K562 (cell line): ENCODE data around the gene ENTPD5. TPM values are rescaled to one million over a fixed set of nuclear protein-coding genes. Genes with fewer than 3 reads are reported as not detected.
A peak's percentile ranks its signal among the peaks of the same experiment; 100 is the strongest.

Experiments
- BRD4 ChIP-seq: fragments of 200-600 bp; sonication (generic); IDR thresholded peaks from 2 replicates; pipeline ENCODE4 v1.6.1; 2017; ENCODE audit warnings: inconsistent platforms
- DIDO1 ChIP-seq: fragments of 450-650 bp; IDR thresholded peaks from 2 replicates; pipeline ENCODE4 v1.6.1; 2016; ENCODE audit warnings: low read depth, missing biosample characterization, missing genetic modification characterization
- HMGN3 ChIP-seq: IDR thresholded peaks from 2 replicates; pipeline ENCODE4 v1.6.1; 2011; ENCODE audit warnings: borderline replicate concordance, low read depth, mild to moderate bottlenecking, mixed read lengths, low read length; ENCODE audit not compliant: insufficient read length; ENCODE audit errors: extremely low read depth
- JUN ChIP-seq, 2 experiments: sonication (generic) in 1 of 2; formaldehyde crosslinking in 1 of 2; IDR thresholded peaks; 2 replicates each; pipeline versions ENCODE4 v1.6.1 to v1.8.0; 2012 to 2022; ENCODE audit warnings: borderline replicate concordance in 2 of 2, mild to moderate bottlenecking in 2 of 2, improper control_type of control experiment in 1 of 2, low read depth in 1 of 2, low read length in 1 of 2, missing genetic modification reagents in 1 of 2
- MAFK ChIP-seq: IDR thresholded peaks from 2 replicates; pipeline ENCODE4 v1.6.1; 2011; ENCODE audit warnings: low read length, improper control_type of control experiment
- NFE2 ChIP-seq: IDR thresholded peaks from 2 replicates; pipeline ENCODE4 v1.6.1; 2014; ENCODE audit warnings: antibody characterized with exemption, low read depth
- SMARCA5 ChIP-seq: fragments of 450-650 bp; IDR thresholded peaks from 2 replicates; pipeline ENCODE4 v1.6.1; 2016
- SMARCC2 ChIP-seq: fragments of 450-650 bp; IDR thresholded peaks from 2 replicates; pipeline ENCODE4 v1.6.1; 2017; ENCODE audit warnings: antibody characterized with exemption, moderate library complexity, mild to moderate bottlenecking, low read depth
- TOE1 ChIP-seq, 2 experiments: fragments of 450-650 bp in 1 of 2; sonication (generic) in 1 of 2; formaldehyde crosslinking in 1 of 2; IDR thresholded peaks; 2 replicates each; pipeline versions ENCODE4 v1.7.1 to v1.8.0; 2016 to 2022; ENCODE audit warnings: borderline replicate concordance in 2 of 2, mild to moderate bottlenecking in 2 of 2, antibody characterized with exemption in 1 of 2, inconsistent platforms in 1 of 2, low read depth in 1 of 2, missing genetic modification reagents in 1 of 2, moderate library complexity in 1 of 2
- ZNF124 ChIP-seq: sonication (generic); formaldehyde crosslinking; IDR thresholded peaks from 2 replicates; pipeline ENCODE4 v1.8.1; 2022; ENCODE audit warnings: missing genetic modification reagents
- ZNF217 ChIP-seq: sonication (generic); formaldehyde crosslinking; IDR thresholded peaks from 2 replicates; pipeline ENCODE4 v1.8.0; 2022; ENCODE audit warnings: mild to moderate bottlenecking, missing genetic modification reagents
- polyA plus RNA-seq, 8 experiments: library from polyadenylated mRNA; depleted of rRNA in 4 of 8; stranded (reverse) in 5 of 8; unstranded in 3 of 8; fragments of >200 nt; fragmentation: Nextera tagmentation in 2 of 8; fragmentation: Illumina TruSeq in 1 of 8; extraction: Ambion mirVana in 2 of 8; extraction: Trizol in 1 of 8; gene quantifications; 2 replicates each; pipeline versions ENCODE4 v1.2.1 to v1.2.3, GENCODE V29; 2011 to 2014; ENCODE audit warnings: inconsistent platforms in 1 of 8, missing spikeins in 1 of 8
- total RNA-seq, 7 experiments: library from RNA; depleted of rRNA in 6 of 7; stranded (reverse); fragments of >200 nt in 6 of 7; fragmentation: Illumina TruSeq in 2 of 7; extraction: Trizol in 2 of 7; gene quantifications; 2 replicates each; pipeline versions ENCODE4 v1.2.1 to v1.2.3, GENCODE V29; 2011 to 2021; ENCODE audit warnings: low replicate concordance in 1 of 7
- TF ChIP-seq, protein P1 (sequence below), 2 experiments: fragments of 450-650 bp in 1 of 2; sonication (generic) in 1 of 2; formaldehyde crosslinking in 1 of 2; IDR thresholded peaks; 2 replicates each; pipeline versions ENCODE4 v1.7.1 to v1.9.0; 2016 to 2022; ENCODE audit warnings: inconsistent platforms in 1 of 2, mild to moderate bottlenecking in 1 of 2, missing genetic modification reagents in 1 of 2
- TF ChIP-seq, protein P2 (sequence below): sonication (generic); IDR thresholded peaks from 2 replicates; pipeline ENCODE4 v1.6.1; 2016

ENTPD5 gene
- total and polyA plus RNA-seq, 9 of the 15 experiments (the other 6 are each of a cell fraction or from before 2014, with no cell fraction given) = 2.7 to 15.3 (median 10.3) TPM

DNA sequence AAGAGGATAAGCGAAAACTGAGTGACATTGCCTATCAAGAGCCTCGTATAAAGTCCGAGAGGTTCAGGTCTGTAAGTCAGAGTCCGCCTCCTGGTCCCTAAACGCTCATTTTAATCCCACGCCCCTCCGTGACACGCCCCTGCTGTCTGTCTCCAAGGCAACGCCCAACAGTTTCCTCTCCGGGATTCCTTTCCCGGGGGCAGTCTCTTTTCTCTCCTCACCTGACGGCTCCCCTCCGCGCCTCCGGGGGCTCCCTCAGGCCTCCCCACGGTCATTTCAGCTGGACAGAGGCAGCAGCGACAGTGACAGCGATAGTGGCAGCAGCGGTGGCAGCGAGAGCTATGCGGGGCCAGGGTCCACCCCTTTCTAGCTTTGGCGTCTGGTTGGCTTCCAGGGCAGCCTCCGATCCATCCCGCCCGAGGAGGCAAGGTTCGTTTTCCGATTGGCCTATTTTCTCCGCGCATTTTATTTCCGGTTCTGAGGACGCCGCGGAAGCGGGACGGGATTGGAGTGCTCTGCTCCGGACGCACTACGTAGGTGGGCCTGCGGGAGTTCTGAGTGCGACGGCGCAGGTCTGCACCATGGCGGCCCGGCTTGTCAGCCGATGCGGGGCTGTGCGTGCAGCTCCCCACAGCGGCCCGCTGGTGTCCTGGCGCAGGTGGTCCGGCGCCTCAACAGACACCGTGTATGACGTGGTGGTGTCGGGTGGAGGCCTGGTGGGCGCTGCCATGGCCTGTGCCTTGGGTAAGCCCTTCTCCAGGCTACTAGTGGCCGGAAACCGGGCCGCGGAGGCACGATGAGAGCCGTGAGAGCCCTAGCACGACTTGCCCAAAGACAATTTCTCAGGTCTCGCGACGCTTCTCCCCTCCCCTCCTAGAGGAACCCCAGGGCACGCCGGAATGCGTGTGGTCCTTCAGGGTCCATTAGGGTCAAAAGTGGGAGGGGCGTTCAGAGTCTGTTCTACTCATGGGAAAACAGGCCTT is 69.0 kb downstream of the ENTPD5 start, which contains the start of the genes COQ6 and FAM161B (continued):
- TF ChIP-seq, protein P1, sequence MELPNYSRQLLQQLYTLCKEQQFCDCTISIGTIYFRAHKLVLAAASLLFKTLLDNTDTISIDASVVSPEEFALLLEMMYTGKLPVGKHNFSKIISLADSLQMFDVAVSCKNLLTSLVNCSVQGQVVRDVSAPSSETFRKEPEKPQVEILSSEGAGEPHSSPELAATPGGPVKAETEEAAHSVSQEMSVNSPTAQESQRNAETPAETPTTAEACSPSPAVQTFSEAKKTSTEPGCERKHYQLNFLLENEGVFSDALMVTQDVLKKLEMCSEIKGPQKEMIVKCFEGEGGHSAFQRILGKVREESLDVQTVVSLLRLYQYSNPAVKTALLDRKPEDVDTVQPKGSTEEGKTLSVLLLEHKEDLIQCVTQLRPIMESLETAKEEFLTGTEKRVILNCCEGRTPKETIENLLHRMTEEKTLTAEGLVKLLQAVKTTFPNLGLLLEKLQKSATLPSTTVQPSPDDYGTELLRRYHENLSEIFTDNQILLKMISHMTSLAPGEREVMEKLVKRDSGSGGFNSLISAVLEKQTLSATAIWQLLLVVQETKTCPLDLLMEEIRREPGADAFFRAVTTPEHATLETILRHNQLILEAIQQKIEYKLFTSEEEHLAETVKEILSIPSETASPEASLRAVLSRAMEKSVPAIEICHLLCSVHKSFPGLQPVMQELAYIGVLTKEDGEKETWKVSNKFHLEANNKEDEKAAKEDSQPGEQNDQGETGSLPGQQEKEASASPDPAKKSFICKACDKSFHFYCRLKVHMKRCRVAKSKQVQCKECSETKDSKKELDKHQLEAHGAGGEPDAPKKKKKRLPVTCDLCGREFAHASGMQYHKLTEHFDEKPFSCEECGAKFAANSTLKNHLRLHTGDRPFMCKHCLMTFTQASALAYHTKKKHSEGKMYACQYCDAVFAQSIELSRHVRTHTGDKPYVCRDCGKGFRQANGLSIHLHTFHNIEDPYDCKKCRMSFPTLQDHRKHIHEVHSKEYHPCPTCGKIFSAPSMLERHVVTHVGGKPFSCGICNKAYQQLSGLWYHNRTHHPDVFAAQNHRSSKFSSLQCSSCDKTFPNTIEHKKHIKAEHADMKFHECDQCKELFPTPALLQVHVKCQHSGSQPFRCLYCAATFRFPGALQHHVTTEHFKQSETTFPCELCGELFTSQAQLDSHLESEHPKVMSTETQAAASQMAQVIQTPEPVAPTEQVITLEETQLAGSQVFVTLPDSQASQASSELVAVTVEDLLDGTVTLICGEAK (IDR thresholded peaks at IDR 0.05) = peak; percentile 86
- TF ChIP-seq, protein P1 (CRISPR knock-in tag; IDR thresholded peaks at IDR 0.05) = no peak
- TF ChIP-seq SMARCC2 = no peak
- TF ChIP-seq ZNF124 (CRISPR knock-in tag) = no peak
- TF ChIP-seq TOE1 (IDR thresholded peaks at IDR 0.05; ENCODE audit: borderline replicate concordance) = peak; percentile 29; the same call in 1 of the 2 replicates
- TF ChIP-seq TOE1 (CRISPR knock-in tag; IDR thresholded peaks at IDR 0.05; ENCODE audit: borderline replicate concordance, low read depth) = no peak
- TF ChIP-seq NFE2 = no peak
- no peak for TF ChIP-seq BRD4
- no peak for TF ChIP-seq HMGN3
- no peak for TF ChIP-seq JUN (IDR thresholded peaks at IDR 0.05; ENCODE audit: borderline replicate concordance, low read depth, low read length)
- no peak for TF ChIP-seq JUN (CRISPR knock-in tag; IDR thresholded peaks at IDR 0.05; ENCODE audit: borderline replicate concordance)
- TF ChIP-seq DIDO1 = no peak
- no peak for TF ChIP-seq ZNF217 (CRISPR knock-in tag)
- TF ChIP-seq SMARCA5 = no peak
- TF ChIP-seq MAFK = no peak
- TF ChIP-seq, protein P2, sequence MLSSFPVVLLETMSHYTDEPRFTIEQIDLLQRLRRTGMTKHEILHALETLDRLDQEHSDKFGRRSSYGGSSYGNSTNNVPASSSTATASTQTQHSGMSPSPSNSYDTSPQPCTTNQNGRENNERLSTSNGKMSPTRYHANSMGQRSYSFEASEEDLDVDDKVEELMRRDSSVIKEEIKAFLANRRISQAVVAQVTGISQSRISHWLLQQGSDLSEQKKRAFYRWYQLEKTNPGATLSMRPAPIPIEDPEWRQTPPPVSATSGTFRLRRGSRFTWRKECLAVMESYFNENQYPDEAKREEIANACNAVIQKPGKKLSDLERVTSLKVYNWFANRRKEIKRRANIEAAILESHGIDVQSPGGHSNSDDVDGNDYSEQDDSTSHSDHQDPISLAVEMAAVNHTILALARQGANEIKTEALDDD = no peak
